ENCODE results near the gene ABCB8.
"Not testable (repeated sequence)": the region's sequence is repeated elsewhere in the genome, so short reads cannot be mapped to it uniquely, and the experiment has no call there.

ABCB8 gene

GRCh38 chr7:151014950-151015349, 13.3 kb upstream of the ABCB8 start:
- no peak for DNase-seq (ENCODE audit: low spot score)

- no peak for DNase-seq (ENCODE audit: low spot score)
Observed at GRCh38 chr7:151015967-151016366, 12.3 kb upstream of the ABCB8 start.

GRCh38 chr7:151016505-151016904, 11.7 kb upstream of the ABCB8 start:
- no peak for DNase-seq (ENCODE audit: low spot score)

- no peak for DNase-seq (ENCODE audit: low spot score)
Observed at GRCh38 chr7:151016942-151017341, 11.3 kb upstream of the ABCB8 start.

GRCh38 chr7:151017370-151017952, 10.8 kb upstream of the ABCB8 start:
- no peak for DNase-seq (ENCODE audit: low spot score)

- DNase-seq (ENCODE audit: low spot score): no peak
Observed at GRCh38 chr7:151017953-151018420, 10.3 kb upstream of the ABCB8 start.

- no peak for DNase-seq (ENCODE audit: low spot score)
Observed at GRCh38 chr7:151018421-151019129, 9.7 kb upstream of the ABCB8 start.

- no peak for DNase-seq (ENCODE audit: low spot score)
Observed at GRCh38 chr7:151019130-151019447, 9.2 kb upstream of the ABCB8 start.

- no peak for DNase-seq (ENCODE audit: low spot score)
Observed at GRCh38 chr7:151020231-151020630, 8.0 kb upstream of the ABCB8 start.

GRCh38 chr7:151023232-151023631, 5.0 kb upstream of the ABCB8 start:
- no peak for DNase-seq (ENCODE audit: low spot score)

GRCh38 chr7:151024435-151025056, 3.7 kb upstream of the ABCB8 start, which contains the start of gene ATG9B:
Gene ATG9B, minus strand, starts transcription at chr7:151024494. Its CDS starts 71 bp downstream, at chr7:151024423.
- no peak for DNase-seq (ENCODE audit: low spot score)

GRCh38 chr7:151025924-151026671, 2.2 kb upstream of the ABCB8 start:
- no peak for DNase-seq (ENCODE audit: low spot score)

GRCh38 chr7:151026771-151027727, 1.2 kb upstream of the ABCB8 start:
- not testable (repeated sequence) for DNase-seq (ENCODE audit: low spot score)

GRCh38 chr7:151027728-151028130, 521 bp upstream of the ABCB8 start:
- not testable (repeated sequence) for DNase-seq (ENCODE audit: low spot score)

- no peak for DNase-seq (ENCODE audit: low spot score)
Observed at GRCh38 chr7:151028948-151029501, 775 bp downstream of the ABCB8 start.

- DNase-seq (ENCODE audit: low spot score): no peak
Observed at GRCh38 chr7:151031011-151031410, 2.8 kb downstream of the ABCB8 start.

- no peak for DNase-seq (ENCODE audit: low spot score)
Observed at GRCh38 chr7:151032936-151033863, 5.0 kb downstream of the ABCB8 start.

- DNase-seq (ENCODE audit: low spot score): no peak
Observed at GRCh38 chr7:151033864-151034249, 5.6 kb downstream of the ABCB8 start.

GRCh38 chr7:151034312-151035025, 6.2 kb downstream of the ABCB8 start:
- no peak for DNase-seq (ENCODE audit: low spot score)
